Fibroblast of skin of back (primary cell): ENCODE measurements around the gene HASPIN.

ENCODE experiments used
- DNase-seq: peaks from one replicate; pipeline ENCODE4 v3.0.0-alpha.2; 2013

HASPIN gene

DNA sequence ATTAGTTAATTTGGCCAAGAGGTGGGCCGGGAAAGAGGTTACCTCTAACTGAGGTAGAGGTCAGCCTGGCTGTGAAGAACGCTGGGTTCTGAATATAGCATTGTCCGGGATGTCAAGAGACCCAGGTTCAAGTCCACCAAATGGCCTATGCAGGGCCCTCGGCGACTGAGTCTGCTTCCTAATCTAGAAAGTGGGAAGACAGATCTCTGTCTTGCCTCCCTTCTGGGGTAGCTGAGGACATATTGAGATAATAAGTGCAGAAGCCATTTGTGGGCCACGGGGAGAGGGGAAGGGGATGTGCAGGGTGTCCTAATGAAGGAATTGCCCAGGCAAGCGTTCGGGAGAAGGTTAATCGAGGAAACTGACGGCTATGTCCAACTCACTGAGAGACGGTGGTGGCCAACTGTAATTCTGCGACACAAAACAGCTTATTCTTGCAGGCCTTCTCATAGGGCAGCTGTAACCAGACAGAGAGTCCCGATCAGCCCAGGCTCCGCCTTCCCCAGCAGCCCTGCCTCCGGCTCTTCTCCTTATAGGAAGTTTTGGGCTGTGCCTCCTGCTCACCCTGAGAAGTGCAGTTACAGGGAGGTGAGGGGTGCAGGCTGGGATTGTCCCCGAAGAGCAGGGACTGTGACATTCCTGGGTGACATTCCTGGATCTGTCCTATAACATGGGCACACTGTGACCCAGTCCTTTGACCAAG is 15.9 kb downstream of the HASPIN start:
- no peak for DNase-seq

GRCh38 chr17:3740611-3741073 is 16.9 kb downstream of the HASPIN start:
- DNase-seq: no peak

DNA sequence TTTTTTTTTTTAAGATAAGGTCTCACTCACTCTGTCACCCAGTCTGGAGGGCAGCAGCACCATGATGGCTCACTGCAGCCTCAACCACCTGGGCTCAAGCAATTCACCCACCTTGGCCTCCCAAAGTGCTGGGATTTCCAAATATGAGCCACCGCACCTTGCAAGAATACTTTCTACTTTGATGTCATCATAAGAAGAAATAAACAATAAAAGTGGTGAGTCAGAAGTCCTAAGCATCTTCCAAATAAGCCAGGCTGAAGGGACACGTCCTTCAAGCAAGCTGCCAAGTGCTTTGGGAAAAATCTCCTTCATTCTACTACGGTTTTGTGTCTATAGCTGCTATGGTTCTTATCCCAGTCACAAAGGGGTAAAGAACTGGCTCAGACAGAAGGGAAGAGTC is 20.3 kb downstream of the HASPIN start:
- DNase-seq: no peak

DNA sequence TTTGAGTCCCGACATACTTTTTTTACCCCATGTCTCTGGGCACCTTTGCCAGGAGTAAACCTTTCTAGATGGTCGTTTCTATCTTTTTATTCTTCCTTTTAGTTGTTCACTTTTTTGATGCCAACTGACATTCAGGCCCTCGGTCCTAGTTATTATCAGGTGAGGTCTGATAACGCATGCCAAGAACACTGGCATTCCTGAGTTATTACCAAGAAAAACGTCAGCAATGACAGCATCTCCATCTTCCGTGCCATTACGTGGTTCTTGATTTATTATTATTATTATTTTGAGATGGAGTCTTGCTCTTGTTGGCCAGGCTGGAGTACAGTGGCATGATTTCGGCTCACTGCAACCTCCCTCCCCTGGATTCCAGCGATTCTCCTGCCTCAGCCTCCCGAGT is 21.4 kb downstream of the HASPIN start:
- no peak for DNase-seq

GRCh38 chr17:3747805-3748204 is 24.1 kb downstream of the HASPIN start:
- DNase-seq: no peak

DNA sequence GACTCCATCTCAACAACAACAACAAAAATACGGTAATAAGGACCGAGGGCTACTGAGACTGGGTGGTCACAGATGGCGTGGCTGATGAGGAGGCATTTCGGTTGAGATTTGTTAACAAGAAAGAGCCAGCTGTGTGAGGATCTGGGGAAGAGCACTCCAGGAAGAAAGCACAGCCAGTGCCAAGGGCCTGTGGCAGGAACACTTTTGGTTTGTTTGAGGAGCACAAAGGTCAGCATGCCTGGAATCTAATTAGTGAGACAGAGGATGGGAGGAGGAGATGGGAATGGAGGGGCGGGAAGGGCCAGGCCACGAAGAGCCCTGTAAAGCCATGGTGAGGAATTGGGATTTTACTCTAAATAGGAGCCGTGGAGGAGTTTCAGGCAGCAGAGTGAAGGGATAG is 24.9 kb downstream of the HASPIN start:
- DNase-seq: no peak

GRCh38 chr17:3750296-3750695 is 26.6 kb downstream of the HASPIN start:
- no peak for DNase-seq

- no peak for DNase-seq
Observed at GRCh38 chr17:3750926-3751325, 27.2 kb downstream of the HASPIN start.

DNA sequence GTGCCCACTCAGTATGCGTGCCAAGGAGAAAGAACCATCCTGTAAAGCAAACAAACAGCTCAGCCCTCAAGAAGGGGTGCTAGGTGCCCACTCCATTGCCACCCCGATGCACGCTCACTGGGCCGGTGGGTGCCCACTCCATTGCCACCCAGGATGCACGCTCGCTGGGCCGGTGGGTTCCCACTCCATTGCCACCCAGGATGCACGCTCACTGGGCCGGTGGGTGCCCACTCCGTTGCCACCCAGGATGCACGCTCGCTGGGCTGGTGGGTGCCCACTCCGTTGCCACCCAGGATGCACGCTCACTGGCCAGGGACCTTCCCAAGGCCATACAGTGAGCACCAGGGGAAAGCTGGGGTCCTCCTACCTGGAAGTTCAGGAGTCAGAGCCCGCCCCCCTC is 28.1 kb downstream of the HASPIN start:
- no peak for DNase-seq

- no peak for DNase-seq
Observed at GRCh38 chr17:3753624-3754023, 29.9 kb downstream of the HASPIN start.

DNA sequence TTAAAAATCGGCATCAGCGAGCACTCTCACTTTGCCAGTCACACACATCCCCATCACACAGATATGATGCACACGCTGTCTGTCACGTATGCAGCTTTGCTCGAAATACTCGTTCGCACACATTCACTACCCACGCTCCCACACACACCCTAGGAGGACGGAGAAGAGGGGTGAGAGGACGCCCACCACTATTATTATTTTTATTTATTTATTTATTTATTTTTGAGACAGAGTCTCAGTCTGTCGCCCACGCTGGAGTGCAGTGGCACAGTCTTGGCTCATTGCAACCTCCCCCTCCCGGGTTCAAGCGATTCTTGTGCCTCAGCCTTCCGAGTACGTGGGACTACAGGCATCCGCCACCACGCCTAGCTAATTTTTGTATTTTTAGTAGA is 30.4 kb downstream of the HASPIN start:
- DNase-seq: no peak

GRCh38 chr17:3754458-3755334 is 31.0 kb downstream of the HASPIN start:
- DNase-seq: no peak

GRCh38 chr17:3755335-3756030 is 31.8 kb downstream of the HASPIN start:
- DNase-seq: no peak

GRCh38 chr17:3759597-3760216 is 36.0 kb downstream of the HASPIN start:
- DNase-seq: no peak

DNA sequence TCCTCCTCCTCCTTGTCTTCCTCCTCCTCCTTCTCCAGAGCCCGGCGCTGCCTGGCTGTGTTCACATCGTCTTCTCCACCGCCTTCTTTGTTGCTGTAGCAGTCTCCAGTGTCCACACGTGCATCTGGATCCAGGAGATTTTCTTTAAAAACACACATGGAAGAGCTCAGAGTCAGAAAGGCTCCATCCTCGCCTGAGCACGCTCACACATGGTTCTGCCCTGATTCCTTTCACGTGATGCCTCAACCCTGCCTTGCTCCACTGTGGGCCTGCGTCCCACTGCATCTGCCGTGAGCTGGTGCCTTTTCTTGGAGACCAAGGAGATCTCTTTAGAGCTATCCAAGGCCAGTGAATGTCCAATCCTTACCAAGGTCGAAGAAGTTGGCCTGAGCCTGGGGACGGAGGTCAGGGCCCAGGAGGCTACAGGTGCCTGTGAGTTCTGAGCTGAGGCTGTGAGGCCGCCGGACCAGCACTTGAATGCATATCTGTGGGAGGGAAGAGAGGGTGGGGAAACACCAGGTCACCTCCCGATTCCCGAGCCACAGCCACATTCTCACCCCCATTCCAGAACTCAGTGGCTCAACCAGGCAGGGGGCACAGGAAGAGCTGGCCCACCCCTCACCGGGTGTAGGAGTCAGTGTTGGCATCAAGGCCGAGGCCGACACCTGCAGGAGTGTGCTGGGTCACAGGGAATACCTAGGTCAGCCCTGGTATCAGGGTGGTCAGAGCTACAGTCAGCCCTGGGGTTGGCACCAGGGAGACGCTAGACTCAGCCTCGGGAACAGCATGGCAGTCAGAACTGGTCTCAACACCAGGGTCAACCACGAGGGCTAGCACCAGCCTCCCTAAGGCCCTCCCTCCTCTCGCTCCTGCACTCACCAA is 37.6 kb downstream of the HASPIN start:
- DNase-seq: no peak

DNA sequence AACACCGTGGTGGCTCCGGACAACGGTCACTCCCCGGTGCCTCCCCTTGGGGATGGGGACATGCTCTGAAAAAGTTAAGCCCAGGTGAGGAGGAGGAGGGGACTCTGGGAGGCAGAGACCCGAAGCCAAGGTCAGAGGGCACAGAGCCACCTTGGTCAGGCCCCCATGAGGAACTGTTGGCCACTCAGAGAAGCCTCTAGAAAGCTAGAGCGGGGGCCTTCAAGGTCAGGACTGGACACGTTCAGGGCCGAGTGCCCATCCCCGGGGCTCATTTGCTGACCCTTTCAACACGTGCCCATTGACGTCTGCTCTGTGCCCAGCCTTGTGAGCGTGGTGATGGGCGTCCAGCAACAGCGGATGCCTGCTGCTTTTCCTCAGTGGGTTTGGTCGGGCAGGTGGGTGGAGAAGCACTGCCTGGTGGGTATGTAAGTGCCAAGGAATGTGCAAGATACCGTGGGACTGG is 38.2 kb downstream of the HASPIN start:
- DNase-seq: no peak

- DNase-seq: no peak
Observed at GRCh38 chr17:3762922-3763776, 39.4 kb downstream of the HASPIN start.

GRCh38 chr17:3763777-3764170 is 40.1 kb downstream of the HASPIN start:
- no peak for DNase-seq

GRCh38 chr17:3765981-3766380 is 42.3 kb downstream of the HASPIN start:
- DNase-seq: no peak

DNA sequence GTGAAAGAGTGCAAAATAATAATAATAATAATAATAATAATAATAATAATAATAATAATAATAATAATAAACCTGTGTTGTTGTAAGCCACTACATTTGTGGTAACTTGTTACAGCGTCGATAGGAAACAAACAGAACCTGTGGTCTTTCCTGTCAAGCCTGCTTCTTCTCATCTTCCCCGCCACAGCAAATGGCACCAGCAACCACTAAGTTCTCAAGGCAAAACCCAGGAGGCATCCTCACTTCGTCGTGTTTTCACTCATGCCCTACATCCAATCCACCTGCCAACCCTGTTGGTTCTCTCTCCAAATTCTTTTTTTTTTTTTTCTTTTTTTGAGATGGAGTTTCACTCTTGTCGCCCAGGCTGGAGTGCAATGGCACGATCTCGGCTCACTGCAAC is 43.1 kb downstream of the HASPIN start:
- no peak for DNase-seq

DNA sequence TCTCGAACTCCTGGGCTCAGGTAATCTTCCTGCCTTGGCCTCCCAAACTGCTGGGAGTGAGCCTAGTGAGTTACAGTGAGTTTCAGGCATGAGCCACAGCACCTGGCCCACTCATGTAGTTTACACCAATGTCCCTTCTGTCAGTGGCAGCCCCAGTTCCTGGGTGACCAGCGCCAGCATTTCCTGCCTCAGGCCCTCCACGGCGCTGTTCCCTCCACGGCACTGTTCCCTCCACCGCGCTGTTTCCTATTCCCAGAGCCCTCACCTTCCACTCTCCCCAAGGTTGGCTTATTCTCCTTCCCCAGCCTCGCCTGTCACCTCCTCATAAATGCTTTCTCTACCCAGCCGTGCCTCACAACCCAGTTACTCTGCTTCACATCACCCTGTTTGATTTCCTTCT is 44.6 kb downstream of the HASPIN start:
- no peak for DNase-seq
